ENCODE data around the gene BRPF1. TPM values are rescaled to one million over a fixed set of nuclear protein-coding genes. Genes with fewer than 3 reads are reported as not detected.
A peak's percentile ranks its signal among the peaks of the same experiment; 100 is the strongest.

Gene BRPF1
- total RNA-seq, 1 donor, result 14.5 TPM

GRCh38 chr3:9768141-9768775 is 36.7 kb downstream of the BRPF1 start:
- no peaks in the 10 kb centered on the region for H3K27me3 ChIP-seq (ENCODE audit: insufficient read depth, low read length)
- no peak overlapping the region for H3K27ac ChIP-seq (ENCODE audit: low read depth, low read length)
- H2AFZ ChIP-seq (ENCODE audit: low read length), result no peak overlapping the region
- H3K36me3 ChIP-seq (ENCODE audit: insufficient read depth, low read length), result peaks cover 5% of the 10 kb centered on the region
- H3K79me2 ChIP-seq (ENCODE audit: insufficient read depth, low read length), result peaks cover 21% of the 10 kb centered on the region
- no peaks in the 10 kb centered on the region for H4K20me1 ChIP-seq (ENCODE audit: insufficient read depth, low read length)
- H3K4me2 ChIP-seq (ENCODE audit: insufficient read depth, low read length), result peak overlapping the region; percentile 92
- TF ChIP-seq, protein P1, sequence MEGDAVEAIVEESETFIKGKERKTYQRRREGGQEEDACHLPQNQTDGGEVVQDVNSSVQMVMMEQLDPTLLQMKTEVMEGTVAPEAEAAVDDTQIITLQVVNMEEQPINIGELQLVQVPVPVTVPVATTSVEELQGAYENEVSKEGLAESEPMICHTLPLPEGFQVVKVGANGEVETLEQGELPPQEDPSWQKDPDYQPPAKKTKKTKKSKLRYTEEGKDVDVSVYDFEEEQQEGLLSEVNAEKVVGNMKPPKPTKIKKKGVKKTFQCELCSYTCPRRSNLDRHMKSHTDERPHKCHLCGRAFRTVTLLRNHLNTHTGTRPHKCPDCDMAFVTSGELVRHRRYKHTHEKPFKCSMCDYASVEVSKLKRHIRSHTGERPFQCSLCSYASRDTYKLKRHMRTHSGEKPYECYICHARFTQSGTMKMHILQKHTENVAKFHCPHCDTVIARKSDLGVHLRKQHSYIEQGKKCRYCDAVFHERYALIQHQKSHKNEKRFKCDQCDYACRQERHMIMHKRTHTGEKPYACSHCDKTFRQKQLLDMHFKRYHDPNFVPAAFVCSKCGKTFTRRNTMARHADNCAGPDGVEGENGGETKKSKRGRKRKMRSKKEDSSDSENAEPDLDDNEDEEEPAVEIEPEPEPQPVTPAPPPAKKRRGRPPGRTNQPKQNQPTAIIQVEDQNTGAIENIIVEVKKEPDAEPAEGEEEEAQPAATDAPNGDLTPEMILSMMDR (IDR thresholded peaks at IDR 0.05; ENCODE audit: extremely low read depth, low read depth, low read length), result no peak
- peaks cover 23% of the 10 kb centered on the region for H3K4me1 ChIP-seq (ENCODE audit: insufficient read depth, low read length)
- H3K4me3 ChIP-seq (ENCODE audit: insufficient read depth, low read length), result no peak overlapping the region
- DNase-seq (ENCODE audit: insufficient read length, low spot score, missing footprints), result peak; percentile 62
- H3K9me3 ChIP-seq (ENCODE audit: low read depth, low read length), result no peaks in the 10 kb centered on the region

DNA sequence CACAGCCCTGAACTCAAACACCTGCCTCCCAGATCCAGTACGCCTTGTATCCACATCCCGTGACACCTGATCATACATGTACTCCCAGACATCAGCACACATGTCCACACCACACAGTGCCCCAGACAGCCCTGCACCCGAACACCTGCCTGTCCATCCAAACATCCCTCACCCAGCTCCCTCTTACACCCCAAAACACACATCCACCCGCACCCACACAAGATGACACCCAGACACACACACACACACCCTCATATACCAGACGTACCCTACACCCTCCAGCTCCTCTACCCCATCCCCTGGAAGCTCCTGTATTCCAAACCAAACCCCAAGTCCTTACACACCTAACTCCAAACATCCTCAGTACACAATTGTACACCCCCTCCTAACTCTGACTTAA is 37.5 kb downstream of the BRPF1 start:
- Histone ChIP-seq H3K27ac (ENCODE audit: low read depth, low read length) (peak overlapping the region; percentile 52), H3K79me2 (ENCODE audit: insufficient read depth, low read length) (peaks cover 21% of the 10 kb centered on the region), H3K36me3 (ENCODE audit: insufficient read depth, low read length) (peaks cover 4% of the 10 kb centered on the region), H3K4me2 (ENCODE audit: insufficient read depth, low read length) (peak overlapping the region; percentile 92), H2AFZ (ENCODE audit: low read length) (peak overlapping the region; percentile 38), H3K4me3 (ENCODE audit: insufficient read depth, low read length) (peak overlapping the region; percentile 78), H3K4me1 (ENCODE audit: insufficient read depth, low read length) (peaks cover 23% of the 10 kb centered on the region), H4K20me1 (ENCODE audit: insufficient read depth, low read length) (no peaks in the 10 kb centered on the region), H3K27me3 (ENCODE audit: insufficient read depth, low read length) (no peaks in the 10 kb centered on the region), H3K9me3 (ENCODE audit: low read depth, low read length) (no peaks in the 10 kb centered on the region)
- TF ChIP-seq, protein P1 (IDR thresholded peaks at IDR 0.05; ENCODE audit: extremely low read depth, low read depth, low read length), result no peak
- peak; percentile 53 for DNase-seq (ENCODE audit: insufficient read length, low spot score, missing footprints)

- Histone ChIP-seq H3K4me3 (ENCODE audit: insufficient read depth, low read length) (peak within 1 kb of the TSS; percentile 78), H3K79me2 (ENCODE audit: insufficient read depth, low read length) (peaks cover 21% of the 10 kb centered on the region), H3K27ac (ENCODE audit: low read depth, low read length) (peak within 1 kb of the TSS; percentile 52), H3K36me3 (ENCODE audit: insufficient read depth, low read length) (peaks cover 4% of the 10 kb centered on the region), H3K4me2 (ENCODE audit: insufficient read depth, low read length) (peak within 1 kb of the TSS; percentile 92), H3K9me3 (ENCODE audit: low read depth, low read length) (no peaks in the 10 kb centered on the region), H3K4me1 (ENCODE audit: insufficient read depth, low read length) (peaks cover 23% of the 10 kb centered on the region), H4K20me1 (ENCODE audit: insufficient read depth, low read length) (no peaks in the 10 kb centered on the region), H2AFZ (ENCODE audit: low read length) (peak within 1 kb of the TSS; percentile 80), H3K27me3 (ENCODE audit: insufficient read depth, low read length) (no peaks in the 10 kb centered on the region)
- TF ChIP-seq, protein P1 (IDR thresholded peaks at IDR 0.05; ENCODE audit: extremely low read depth, low read depth, low read length), result no peak
- peak; percentile 99 for DNase-seq (ENCODE audit: insufficient read length, low spot score, missing footprints)
Observed at GRCh38 chr3:9769426-9770275, 38.1 kb downstream of the BRPF1 start, which contains the start of gene CAMK1. Gene CAMK1, minus strand, starts transcription at chr3:9769947. Its CDS starts 2,198 bp downstream, at chr3:9767749.
